Activated T-cell treated with anti-CD3 and anti-CD28 coated beads for 48 hours (primary cell): Measurements from ENCODE around the gene WSCD1.

ENCODE experiments used
- DNase-seq: peaks from one replicate; pipeline ENCODE4 v3.0.0-alpha.2; 2020; ENCODE audit warnings: low read depth

Gene WSCD1

GRCh38 chr17:6108382-6108781, 38.2 kb downstream of the WSCD1 start:
- no peak for DNase-seq

- DNase-seq, result no peak
Measured at GRCh38 chr17:6108987-6109386, 38.8 kb downstream of the WSCD1 start.

- DNase-seq, result no peak
Measured at GRCh38 chr17:6109536-6109935, 39.4 kb downstream of the WSCD1 start.

- DNase-seq, result no peak
Measured at GRCh38 chr17:6110088-6110487, 39.9 kb downstream of the WSCD1 start.

GRCh38 chr17:6110592-6110991, 40.4 kb downstream of the WSCD1 start:
- DNase-seq, result no peak

- no peak for DNase-seq
Measured at GRCh38 chr17:6120351-6120750, 50.2 kb downstream of the WSCD1 start.

- DNase-seq, result no peak
Measured at GRCh38 chr17:6124856-6125255, 54.7 kb downstream of the WSCD1 start.

GRCh38 chr17:6126768-6127167, 56.6 kb downstream of the WSCD1 start:
- DNase-seq, result no peak

GRCh38 chr17:6134721-6135120, 64.5 kb downstream of the WSCD1 start:
- no peak for DNase-seq

- no peak for DNase-seq
Measured at GRCh38 chr17:6135236-6135635, 65.1 kb downstream of the WSCD1 start.

- DNase-seq, result no peak
Measured at GRCh38 chr17:6135996-6136395, 65.8 kb downstream of the WSCD1 start.

- DNase-seq, result no peak
Measured at GRCh38 chr17:6137716-6138502, 67.7 kb downstream of the WSCD1 start.

- DNase-seq, result no peak
Measured at GRCh38 chr17:6138761-6139446, 68.7 kb downstream of the WSCD1 start.

- DNase-seq, result no peak
Measured at GRCh38 chr17:6139447-6139832, 69.3 kb downstream of the WSCD1 start.

- DNase-seq, result no peak
Measured at GRCh38 chr17:6140188-6140587, 70.0 kb downstream of the WSCD1 start.

GRCh38 chr17:6140728-6141330, 70.7 kb downstream of the WSCD1 start:
- no peak for DNase-seq

- DNase-seq, result no peak
Measured at GRCh38 chr17:6142701-6143100, 72.5 kb downstream of the WSCD1 start.

- no peak for DNase-seq
Measured at GRCh38 chr17:6145946-6146345, 75.8 kb downstream of the WSCD1 start.

GRCh38 chr17:6147042-6147441, 76.9 kb downstream of the WSCD1 start:
- no peak for DNase-seq

- DNase-seq, result no peak
Measured at GRCh38 chr17:6153375-6153774, 83.2 kb downstream of the WSCD1 start.

GRCh38 chr17:6157716-6158115, 87.5 kb downstream of the WSCD1 start:
- DNase-seq, result no peak

GRCh38 chr17:6159541-6160231, 89.5 kb downstream of the WSCD1 start:
- DNase-seq, result no peak

- DNase-seq, result no peak
Measured at GRCh38 chr17:6160232-6160555, 90.0 kb downstream of the WSCD1 start.
